GM18861 (cell line): Measurements from ENCODE around the gene CYYR1.

Source experiments
- ATAC-seq: cut with Tn5 transposase; IDR thresholded peaks from one replicate; pipeline ENCODE4 v1.9.1; 2021; ENCODE audit not compliant: unreplicated experiment

CYYR1 gene

GRCh38 chr21:26572702-26573381 is at the start of gene CYYR1:
TSS of gene CYYR1 (minus strand) at chr21:26573286. CDS start at chr21:26572940, 346 bp downstream.
- ATAC-seq: no peak

- ATAC-seq: no peak
Observed at GRCh38 chr21:26617176-26617575, 44.1 kb upstream of the CYYR1 start.

- ATAC-seq: no peak
Observed at GRCh38 chr21:26614251-26614650, 41.2 kb upstream of the CYYR1 start.

GRCh38 chr21:26599261-26599660 is 26.2 kb upstream of the CYYR1 start:
- ATAC-seq: no peak

- no peak for ATAC-seq
Observed at GRCh38 chr21:26597981-26598380, 24.9 kb upstream of the CYYR1 start.

- ATAC-seq: no peak
Observed at GRCh38 chr21:26597031-26597430, 23.9 kb upstream of the CYYR1 start.

- no peak for ATAC-seq
Observed at GRCh38 chr21:26595971-26596370, 22.9 kb upstream of the CYYR1 start.

GRCh38 chr21:26593800-26594199 is 20.7 kb upstream of the CYYR1 start:
- no peak for ATAC-seq

GRCh38 chr21:26591543-26591942 is 18.5 kb upstream of the CYYR1 start:
- no peak for ATAC-seq

- no peak for ATAC-seq
Observed at GRCh38 chr21:26588446-26588845, 15.4 kb upstream of the CYYR1 start.

- no peak for ATAC-seq
Observed at GRCh38 chr21:26587736-26588201, 14.7 kb upstream of the CYYR1 start.

- ATAC-seq: no peak
Observed at GRCh38 chr21:26583769-26584168, 10.7 kb upstream of the CYYR1 start.

- no peak for ATAC-seq
Observed at GRCh38 chr21:26581818-26582217, 8.7 kb upstream of the CYYR1 start.

- ATAC-seq: no peak
Observed at GRCh38 chr21:26572076-26572701, 897 bp downstream of the CYYR1 start.

GRCh38 chr21:26570203-26570602 is 2.9 kb downstream of the CYYR1 start:
- no peak for ATAC-seq

- no peak for ATAC-seq
Observed at GRCh38 chr21:26565546-26565945, 7.5 kb downstream of the CYYR1 start.

GRCh38 chr21:26565111-26565510 is 8.0 kb downstream of the CYYR1 start:
- ATAC-seq: no peak

- no peak for ATAC-seq
Observed at GRCh38 chr21:26563856-26564503, 9.1 kb downstream of the CYYR1 start.

GRCh38 chr21:26560612-26561011 is 12.5 kb downstream of the CYYR1 start:
- ATAC-seq: no peak

GRCh38 chr21:26559099-26559498 is 14.0 kb downstream of the CYYR1 start:
- ATAC-seq: no peak

- no peak for ATAC-seq
Observed at GRCh38 chr21:26557106-26557505, 16.0 kb downstream of the CYYR1 start.

GRCh38 chr21:26555540-26556146 is 17.4 kb downstream of the CYYR1 start:
- no peak for ATAC-seq
